Measurements from ENCODE around the gene ATP2C2. TPM values are rescaled to one million over a fixed set of nuclear protein-coding genes. Genes with fewer than 3 reads are reported as not detected.

ATP2C2 gene
- not detected in 2 replicates for total RNA-seq

GRCh38 chr16:84368308-84368996, at the start of gene ATP2C2:
Gene ATP2C2 (plus strand): TSS chr16:84368538. CDS start chr16:84368616, 78 bp downstream.

GRCh38 chr16:84504420-84505248, 136.3 kb downstream of the ATP2C2 start, which contains the start of gene MEAK7:
Gene MEAK7 (minus strand): TSS chr16:84504659. CDS start chr16:84498086, 6,573 bp downstream.

Other genes starting within 250 kb of the ATP2C2 start
- 13.6 and 16.7 TPM in 2 replicates for gene HSDL1, start 223.4 kb upstream of the ATP2C2 start, total RNA-seq
- 0.49 TPM in 1 of 2 replicates, not detected in the other for gene DNAAF1, start 223.2 kb upstream of the ATP2C2 start, total RNA-seq
- 26.8 and 40.2 TPM in 2 replicates for gene TAF1C, start 181.5 kb upstream of the ATP2C2 start, total RNA-seq
- not detected in 2 replicates for gene ADAD2, start 177.4 kb upstream of the ATP2C2 start, total RNA-seq
- not detected in 2 replicates for gene KCNG4, start 128.5 kb upstream of the ATP2C2 start, total RNA-seq
- 10.4 and 15.1 TPM in 2 replicates for gene WFDC1, start 73.7 kb upstream of the ATP2C2 start, total RNA-seq
- gene MEAK7, start 136.1 kb downstream of the ATP2C2 start, total RNA-seq = 26.7 and 30.8 TPM in 2 replicates
- 109 and 154 TPM in 2 replicates for gene COTL1, start 249.5 kb downstream of the ATP2C2 start, total RNA-seq